ENCODE results near the gene FGF19.

Gene FGF19

DNA sequence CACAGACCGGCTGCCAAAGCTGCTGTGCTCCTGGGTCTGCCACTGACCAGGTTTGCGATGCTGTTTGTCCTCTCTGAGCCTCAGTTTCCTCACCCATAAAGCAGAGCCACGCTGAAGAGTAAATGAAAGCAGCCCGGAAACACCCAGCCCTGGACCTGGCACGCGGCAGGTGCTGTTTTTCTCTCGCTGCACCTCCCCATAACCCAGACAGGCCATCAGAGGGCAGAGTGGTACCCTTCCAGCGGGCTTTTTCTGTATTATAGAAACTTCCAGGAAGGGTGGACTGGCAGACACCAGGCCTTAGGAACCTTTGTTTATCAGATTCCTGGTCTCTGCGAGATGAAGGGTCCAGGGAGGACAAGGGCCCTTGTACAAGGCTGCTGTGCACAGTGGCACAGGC lies 17.9 kb upstream of the FGF19 start:
- Histone ChIP-seq H3K27ac (ENCODE audit: low read depth, low read length, poor library complexity, severe bottlenecking) (no peak overlapping the region), H2AFZ (ENCODE audit: low read length) (no peak overlapping the region), H3K9ac (ENCODE audit: low read length) (no peak overlapping the region), H3K27me3 (ENCODE audit: insufficient read depth, low read length) (peaks cover 5% of the 10 kb centered on the region), H4K20me1 (ENCODE audit: insufficient read depth, low read length) (no peaks in the 10 kb centered on the region), H3K4me1 (ENCODE audit: insufficient read depth, low read length, severe bottlenecking) (no peaks in the 10 kb centered on the region), H3F3A (ENCODE audit: insufficient read depth, low read length) (no peaks in the 10 kb centered on the region), H3K9me3 (ENCODE audit: low read length) (no peaks in the 10 kb centered on the region), H3K9me2 (ENCODE audit: low read depth, low read length) (no peaks in the 10 kb centered on the region), H3K79me2 (ENCODE audit: insufficient read depth, low read length) (no peaks in the 10 kb centered on the region), H3K4me2 (ENCODE audit: low read length) (no peak overlapping the region), H3K4me3 (ENCODE audit: low read depth, low read length, poor library complexity, severe bottlenecking) (no peak overlapping the region), H3K36me3 (ENCODE audit: insufficient read depth, low read length) (no peaks in the 10 kb centered on the region)
- TF ChIP-seq EZH2 (IDR thresholded peaks at IDR 0.05; ENCODE audit: borderline replicate concordance, low read length): no peak
- TF ChIP-seq, protein P1, sequence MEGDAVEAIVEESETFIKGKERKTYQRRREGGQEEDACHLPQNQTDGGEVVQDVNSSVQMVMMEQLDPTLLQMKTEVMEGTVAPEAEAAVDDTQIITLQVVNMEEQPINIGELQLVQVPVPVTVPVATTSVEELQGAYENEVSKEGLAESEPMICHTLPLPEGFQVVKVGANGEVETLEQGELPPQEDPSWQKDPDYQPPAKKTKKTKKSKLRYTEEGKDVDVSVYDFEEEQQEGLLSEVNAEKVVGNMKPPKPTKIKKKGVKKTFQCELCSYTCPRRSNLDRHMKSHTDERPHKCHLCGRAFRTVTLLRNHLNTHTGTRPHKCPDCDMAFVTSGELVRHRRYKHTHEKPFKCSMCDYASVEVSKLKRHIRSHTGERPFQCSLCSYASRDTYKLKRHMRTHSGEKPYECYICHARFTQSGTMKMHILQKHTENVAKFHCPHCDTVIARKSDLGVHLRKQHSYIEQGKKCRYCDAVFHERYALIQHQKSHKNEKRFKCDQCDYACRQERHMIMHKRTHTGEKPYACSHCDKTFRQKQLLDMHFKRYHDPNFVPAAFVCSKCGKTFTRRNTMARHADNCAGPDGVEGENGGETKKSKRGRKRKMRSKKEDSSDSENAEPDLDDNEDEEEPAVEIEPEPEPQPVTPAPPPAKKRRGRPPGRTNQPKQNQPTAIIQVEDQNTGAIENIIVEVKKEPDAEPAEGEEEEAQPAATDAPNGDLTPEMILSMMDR (IDR thresholded peaks at IDR 0.05; ENCODE audit: low read length): peak; percentile 37

DNA sequence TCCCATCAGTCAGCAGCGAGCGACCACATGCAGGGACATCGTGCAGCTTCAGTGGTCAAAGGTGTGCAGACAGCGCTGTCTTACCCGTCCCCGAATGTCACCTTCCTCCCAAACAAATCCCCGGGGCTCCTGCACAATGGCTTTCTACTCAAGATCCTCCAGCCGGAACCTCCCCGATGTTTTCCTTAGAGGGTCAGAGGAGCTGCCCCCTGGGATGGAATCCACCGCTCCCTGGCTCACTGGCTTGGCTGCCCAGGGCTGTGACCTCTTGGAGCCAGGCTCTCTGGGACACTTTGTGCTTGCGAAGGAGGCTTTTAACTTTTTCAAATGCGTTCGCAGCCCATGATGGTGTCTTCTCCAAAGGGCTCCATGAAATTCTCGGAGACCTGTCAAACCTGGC lies 17.3 kb upstream of the FGF19 start:
- Histone ChIP-seq H3K27ac (ENCODE audit: low read depth, low read length, poor library complexity, severe bottlenecking) (no peak overlapping the region), H3K9me3 (ENCODE audit: low read length) (no peaks in the 10 kb centered on the region), H3F3A (ENCODE audit: insufficient read depth, low read length) (no peaks in the 10 kb centered on the region), H3K36me3 (ENCODE audit: insufficient read depth, low read length) (no peaks in the 10 kb centered on the region), H3K27me3 (ENCODE audit: insufficient read depth, low read length) (peaks cover 5% of the 10 kb centered on the region), H3K4me3 (ENCODE audit: low read depth, low read length, poor library complexity, severe bottlenecking) (no peak overlapping the region), H4K20me1 (ENCODE audit: insufficient read depth, low read length) (no peaks in the 10 kb centered on the region), H3K4me2 (ENCODE audit: low read length) (no peak overlapping the region), H2AFZ (ENCODE audit: low read length) (no peak overlapping the region), H3K4me1 (ENCODE audit: insufficient read depth, low read length, severe bottlenecking) (no peaks in the 10 kb centered on the region), H3K9me2 (ENCODE audit: low read depth, low read length) (no peaks in the 10 kb centered on the region), H3K79me2 (ENCODE audit: insufficient read depth, low read length) (no peaks in the 10 kb centered on the region), H3K9ac (ENCODE audit: low read length) (no peak overlapping the region)
- no peak for TF ChIP-seq EZH2 (IDR thresholded peaks at IDR 0.05; ENCODE audit: borderline replicate concordance, low read length)
- TF ChIP-seq, protein P1 (IDR thresholded peaks at IDR 0.05; ENCODE audit: low read length): no peak

DNA sequence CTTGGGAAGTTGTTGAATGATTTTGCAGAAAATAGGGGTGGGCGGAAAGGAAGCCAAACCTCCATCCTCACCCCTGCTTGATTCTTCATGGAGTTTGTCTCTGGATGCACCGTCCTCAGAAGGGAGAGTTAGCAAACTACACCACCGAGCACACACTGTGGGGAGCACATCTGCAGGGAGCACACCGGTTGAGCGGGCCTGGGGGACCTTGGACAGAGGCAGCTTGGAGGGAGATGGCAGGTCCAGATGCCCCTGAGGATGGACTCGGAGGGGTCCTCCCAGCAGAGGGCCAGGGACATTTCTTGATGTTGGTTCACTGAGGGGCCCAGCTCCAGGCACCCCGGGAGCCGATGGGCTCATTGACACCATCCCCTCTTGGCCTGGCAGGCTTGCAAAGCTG lies 15.1 kb upstream of the FGF19 start:
- H3K27ac ChIP-seq (ENCODE audit: low read depth, low read length, poor library complexity, severe bottlenecking): no peak overlapping the region
- peaks cover 5% of the 10 kb centered on the region for H3K27me3 ChIP-seq (ENCODE audit: insufficient read depth, low read length)
- TF ChIP-seq EZH2 (IDR thresholded peaks at IDR 0.05; ENCODE audit: borderline replicate concordance, low read length): no peak
- TF ChIP-seq, protein P1 (IDR thresholded peaks at IDR 0.05; ENCODE audit: low read length): no peak
- no peaks in the 10 kb centered on the region for H3K4me1 ChIP-seq (ENCODE audit: insufficient read depth, low read length, severe bottlenecking)
- H3K79me2 ChIP-seq (ENCODE audit: insufficient read depth, low read length): no peaks in the 10 kb centered on the region
- H3K4me3 ChIP-seq (ENCODE audit: low read depth, low read length, poor library complexity, severe bottlenecking): no peak overlapping the region
- no peaks in the 10 kb centered on the region for H3K36me3 ChIP-seq (ENCODE audit: insufficient read depth, low read length)
- H4K20me1 ChIP-seq (ENCODE audit: insufficient read depth, low read length): no peaks in the 10 kb centered on the region
- H3F3A ChIP-seq (ENCODE audit: insufficient read depth, low read length): no peaks in the 10 kb centered on the region
- no peaks in the 10 kb centered on the region for H3K9me3 ChIP-seq (ENCODE audit: low read length)
- no peak overlapping the region for H2AFZ ChIP-seq (ENCODE audit: low read length)
- H3K9ac ChIP-seq (ENCODE audit: low read length): no peak overlapping the region
- H3K4me2 ChIP-seq (ENCODE audit: low read length): no peak overlapping the region
- no peaks in the 10 kb centered on the region for H3K9me2 ChIP-seq (ENCODE audit: low read depth, low read length)
